HG03066 (cell line): ENCODE data around the gene ARVCF.

Source experiments
- ATAC-seq: cut with Tn5 transposase; IDR thresholded peaks from one replicate; pipeline ENCODE4 v1.9.1; 2021; ENCODE audit warnings: low read depth; ENCODE audit not compliant: unreplicated experiment

ARVCF gene

DNA sequence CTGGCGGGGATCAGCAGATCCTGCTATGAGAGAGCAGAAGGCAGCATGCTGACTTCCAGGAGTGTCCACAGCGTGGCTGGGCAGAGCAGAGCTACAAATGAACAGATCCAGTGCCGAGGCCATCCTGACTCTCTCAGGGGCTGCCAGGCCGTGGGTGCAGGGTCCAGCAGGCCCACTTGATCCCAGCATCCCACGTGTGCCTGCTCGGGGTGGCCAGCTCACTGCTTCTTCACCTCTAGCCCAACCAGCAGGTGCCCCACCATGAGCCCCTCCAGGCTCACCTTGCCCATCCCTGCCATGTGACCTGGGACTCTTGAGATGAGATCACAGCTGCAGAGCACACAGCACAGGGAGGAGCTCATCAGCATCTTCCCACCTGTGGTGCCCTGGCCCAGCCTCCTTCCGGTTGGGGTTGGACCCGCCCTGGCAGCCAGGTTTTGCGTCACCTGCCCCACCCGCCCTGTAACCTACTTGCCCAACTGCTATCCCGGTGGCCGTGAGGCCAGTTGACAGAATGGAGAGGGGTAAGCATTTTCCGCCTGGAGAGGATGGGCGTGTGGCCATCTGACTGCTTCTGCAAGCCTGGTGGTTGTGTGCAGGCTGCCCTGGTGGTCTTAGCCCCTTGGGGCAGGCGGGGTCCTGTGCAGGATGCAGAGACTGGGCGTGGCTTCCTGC is 15.2 kb upstream of the ARVCF start:
- ATAC-seq: no peak

DNA sequence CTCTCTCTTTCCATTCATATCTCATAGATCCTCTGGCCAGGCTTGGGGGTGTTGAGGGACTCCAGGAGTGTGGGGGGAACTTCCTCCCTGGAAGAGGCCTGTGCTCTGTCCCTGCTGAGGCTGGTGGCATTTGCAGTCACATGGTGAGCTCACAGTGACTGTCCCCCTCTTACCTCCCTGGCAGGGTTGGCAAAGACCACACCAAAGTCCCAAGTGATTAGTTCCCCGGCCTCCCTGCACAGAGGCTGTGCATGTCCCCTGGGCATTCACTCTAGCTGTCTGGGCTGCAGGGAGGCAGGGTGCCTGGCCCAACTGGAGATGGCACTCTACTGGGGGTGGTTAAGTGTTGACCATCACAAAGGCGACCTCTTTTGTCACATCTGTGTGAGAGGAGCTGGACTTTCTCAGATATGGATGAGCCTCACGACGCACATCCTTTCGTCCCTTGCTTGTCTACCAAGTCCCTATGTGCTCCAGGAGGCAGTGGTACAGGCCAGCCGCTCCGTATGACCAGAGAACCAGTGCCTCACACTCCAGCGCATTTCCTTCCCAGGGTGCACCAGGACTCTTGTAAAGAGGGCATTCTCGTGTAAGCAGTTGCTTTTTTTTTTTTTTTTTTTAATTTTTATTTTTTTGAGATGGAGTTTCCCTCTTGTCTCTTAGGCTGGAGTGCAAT is 13.1 kb upstream of the ARVCF start:
- no peak for ATAC-seq

DNA sequence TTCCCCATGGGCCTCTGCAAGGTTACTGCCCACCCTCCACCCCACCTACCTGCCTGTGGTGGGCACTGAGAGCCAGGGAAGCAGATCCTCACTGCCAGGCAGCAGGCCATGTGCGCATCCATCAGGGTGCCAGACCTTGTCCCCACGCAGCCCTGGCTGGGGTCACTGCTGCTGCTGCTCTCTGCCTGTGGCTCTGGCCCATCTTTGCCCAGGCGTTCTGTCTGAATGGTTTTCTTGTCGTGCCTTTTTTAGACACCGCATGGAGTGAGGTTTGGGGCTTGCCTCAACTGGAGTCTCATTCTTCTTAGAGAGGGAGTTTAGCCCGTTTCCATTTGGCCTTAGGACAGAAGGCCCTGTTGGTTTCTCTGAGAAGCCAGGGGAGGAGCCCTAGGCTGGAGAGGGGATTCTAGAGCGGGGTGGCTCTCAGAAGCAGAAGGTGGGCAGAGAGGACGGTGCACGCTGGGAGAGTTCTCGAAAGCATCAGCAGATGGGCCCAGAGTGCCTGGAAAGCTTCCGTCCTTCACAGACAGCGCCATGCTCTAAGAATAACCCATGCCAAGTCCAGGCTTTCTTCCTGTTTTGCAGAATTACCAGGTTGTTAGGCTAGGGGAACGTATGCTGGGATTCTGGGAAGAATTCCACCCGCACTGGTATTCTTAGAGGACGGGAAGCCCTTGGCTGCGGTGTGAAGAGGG is 12.4 kb upstream of the ARVCF start:
- no peak for ATAC-seq

DNA sequence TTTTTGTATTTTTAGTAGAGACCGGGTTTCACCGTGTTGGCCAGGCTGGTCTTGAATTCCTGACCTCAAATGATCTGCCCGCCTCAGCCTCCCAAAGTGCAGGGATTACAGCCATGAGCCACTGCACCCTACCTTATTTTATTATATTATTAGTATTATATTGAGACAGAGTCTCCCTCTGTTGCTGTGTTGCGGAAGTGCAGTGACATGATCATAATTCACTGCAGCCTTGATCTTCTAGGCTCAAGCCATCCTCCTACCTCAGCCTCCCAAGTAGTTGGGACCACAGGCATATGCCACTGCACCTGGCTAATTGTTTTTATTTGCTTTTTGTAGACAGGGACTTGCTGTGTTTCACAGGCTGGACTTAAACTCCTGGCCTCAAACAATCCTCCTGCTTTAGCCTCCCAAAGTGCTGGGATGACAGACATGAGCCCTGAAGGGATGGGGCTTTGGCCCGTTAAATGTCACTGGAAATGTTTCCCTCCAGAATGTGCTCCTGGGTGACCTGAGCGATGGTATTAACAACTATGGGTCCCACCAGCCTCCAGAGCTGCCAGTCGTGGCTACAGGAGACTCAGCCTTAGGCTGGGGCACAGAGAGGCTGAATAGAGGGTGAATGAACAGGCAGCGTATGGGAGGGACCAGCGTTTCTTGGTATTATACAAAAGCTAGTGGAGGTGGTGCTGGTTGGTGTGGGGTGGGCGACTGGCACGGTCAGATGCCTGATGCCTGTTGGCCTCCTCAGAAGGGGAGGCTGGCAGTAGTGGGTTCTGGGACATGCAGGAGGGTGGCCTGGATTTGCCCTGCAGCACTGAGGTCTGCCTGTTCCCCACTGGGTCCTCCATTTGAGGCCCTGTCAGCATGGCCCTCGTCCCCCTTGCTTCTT is 11.6 kb upstream of the ARVCF start:
- no peak for ATAC-seq

DNA sequence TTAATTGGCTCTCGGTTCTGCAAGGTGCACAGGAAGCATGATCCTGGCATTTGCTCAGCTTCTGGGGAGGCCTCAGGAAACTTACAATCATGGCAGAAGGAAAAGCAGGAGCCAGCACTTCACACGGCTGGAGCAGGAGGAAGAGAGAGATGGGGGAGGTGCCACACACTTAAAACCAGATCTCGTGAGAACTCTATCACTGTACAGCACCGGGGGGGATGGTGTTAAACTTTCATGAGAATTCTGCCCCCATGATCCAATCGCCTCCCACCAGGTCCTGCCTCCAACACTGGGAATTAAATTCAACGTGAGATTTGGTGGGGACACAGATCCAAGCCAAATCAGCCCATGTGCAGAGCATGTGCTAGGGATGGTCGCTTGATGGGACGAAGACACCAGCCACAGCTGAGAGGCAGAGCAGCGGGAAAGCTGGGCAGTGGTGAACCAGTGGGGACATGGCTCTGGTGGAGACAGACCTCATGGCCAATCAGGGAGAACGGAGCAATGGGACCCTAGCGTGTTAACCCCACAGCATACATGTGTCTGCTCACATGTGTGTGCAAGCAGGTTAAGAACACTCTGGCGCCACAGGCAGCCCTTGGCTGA is 10.5 kb upstream of the ARVCF start:
- no peak for ATAC-seq

DNA sequence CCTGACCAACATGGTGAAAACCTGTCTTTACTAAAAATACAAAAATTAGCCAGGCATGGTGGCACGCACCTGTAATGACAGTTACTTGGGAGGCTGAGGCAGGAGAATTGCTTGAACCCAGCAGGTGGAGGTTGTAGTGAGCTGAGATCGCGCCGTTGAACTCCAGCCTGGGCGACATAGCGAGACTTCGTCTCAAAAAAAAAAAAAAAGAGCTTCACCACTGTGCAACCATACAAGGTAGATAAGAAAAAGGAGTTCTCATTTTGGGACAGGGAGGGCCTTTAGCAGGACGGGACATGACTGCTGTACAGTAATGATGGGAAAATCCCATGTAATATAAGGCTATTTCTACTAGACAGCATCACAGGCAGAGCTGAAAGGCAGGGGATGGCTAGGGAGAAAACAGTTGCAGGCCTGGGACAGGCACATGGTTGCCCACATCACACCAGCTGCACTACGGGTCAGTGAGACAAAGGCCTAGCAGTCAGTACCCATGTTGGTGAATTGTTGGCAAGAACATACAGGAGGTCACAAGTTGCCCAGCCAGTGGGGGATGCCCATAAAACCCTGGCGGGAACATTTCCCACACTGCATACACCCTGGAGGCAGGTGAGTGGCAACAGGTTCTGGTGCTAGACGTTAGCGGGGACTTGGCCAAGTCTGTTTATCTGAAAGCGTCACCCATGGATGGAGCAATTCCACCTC is 9.7 kb upstream of the ARVCF start:
- no peak for ATAC-seq

DNA sequence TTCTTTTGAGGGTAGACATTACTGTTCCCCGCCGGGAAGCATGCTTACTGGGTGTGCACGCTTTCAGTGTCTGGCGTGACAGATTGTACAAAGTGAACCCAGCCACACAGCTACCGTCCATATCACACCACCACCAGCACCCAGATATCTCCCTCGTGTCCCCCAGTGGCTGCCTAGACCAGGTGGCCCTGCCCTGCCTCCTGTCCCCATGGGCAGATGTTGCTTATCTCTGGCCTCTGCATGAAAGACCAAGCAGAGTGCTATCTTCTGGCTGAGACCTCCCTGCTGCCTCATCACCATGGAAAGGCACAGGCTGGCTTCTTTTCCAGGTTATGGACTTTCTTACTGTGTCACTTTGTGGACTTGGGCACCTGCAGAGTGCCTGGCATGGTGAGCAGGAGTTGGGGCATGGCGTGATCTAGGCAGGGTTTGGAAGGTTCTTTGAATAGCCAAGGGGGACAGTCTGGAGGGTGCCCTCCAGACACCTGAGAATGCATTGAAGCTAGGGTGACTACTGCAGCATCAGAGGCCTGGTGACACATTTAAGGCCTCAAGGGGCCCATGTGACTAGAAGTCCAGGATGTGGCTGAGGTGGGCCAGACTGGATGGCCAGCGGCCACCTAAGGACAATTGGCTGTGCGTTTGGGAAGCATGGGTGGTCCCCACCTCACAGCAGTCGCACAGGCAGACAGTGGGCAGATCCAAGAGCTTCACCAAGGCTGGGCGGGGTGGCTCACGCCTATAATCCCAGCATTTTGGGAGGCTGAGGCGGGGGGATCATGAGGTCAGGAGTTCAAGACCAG is 9.0 kb upstream of the ARVCF start:
- no peak for ATAC-seq

DNA sequence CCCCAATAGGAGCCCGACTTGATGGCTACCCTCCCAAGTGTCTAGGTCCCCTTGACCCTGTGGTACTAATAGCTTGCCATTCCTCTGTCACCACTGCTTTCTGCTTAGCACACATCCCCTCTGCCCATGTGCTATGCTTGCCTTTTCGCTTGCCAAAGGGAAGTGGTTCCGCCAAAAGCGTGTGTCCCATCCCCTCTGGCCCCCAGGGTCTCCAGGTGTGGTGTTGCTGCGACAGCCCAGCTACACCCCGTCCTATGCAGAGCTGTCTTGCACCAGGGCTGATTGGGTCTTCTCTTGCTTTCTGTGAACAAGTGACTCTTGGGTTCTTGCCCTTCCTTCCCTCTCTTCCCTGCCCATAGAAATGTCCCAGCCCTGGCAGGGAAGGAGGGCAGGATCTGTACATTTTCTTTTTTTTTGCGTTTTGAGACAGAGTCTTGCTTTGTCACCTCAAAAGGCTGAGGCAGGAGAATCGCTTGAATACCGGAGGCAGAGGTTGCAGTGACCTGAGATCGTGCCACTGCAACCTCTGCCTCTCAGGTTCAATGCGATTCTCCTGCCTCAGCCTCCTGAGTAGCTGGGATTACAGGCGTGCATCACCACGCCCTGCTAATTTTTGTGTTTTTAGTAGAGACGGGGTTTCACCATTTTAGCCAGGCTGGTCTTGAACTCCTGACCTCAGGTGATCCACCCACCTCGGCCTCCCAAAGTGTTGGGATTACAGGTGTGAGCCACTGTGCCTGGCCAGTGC is 8.2 kb upstream of the ARVCF start:
- ATAC-seq: no peak

DNA sequence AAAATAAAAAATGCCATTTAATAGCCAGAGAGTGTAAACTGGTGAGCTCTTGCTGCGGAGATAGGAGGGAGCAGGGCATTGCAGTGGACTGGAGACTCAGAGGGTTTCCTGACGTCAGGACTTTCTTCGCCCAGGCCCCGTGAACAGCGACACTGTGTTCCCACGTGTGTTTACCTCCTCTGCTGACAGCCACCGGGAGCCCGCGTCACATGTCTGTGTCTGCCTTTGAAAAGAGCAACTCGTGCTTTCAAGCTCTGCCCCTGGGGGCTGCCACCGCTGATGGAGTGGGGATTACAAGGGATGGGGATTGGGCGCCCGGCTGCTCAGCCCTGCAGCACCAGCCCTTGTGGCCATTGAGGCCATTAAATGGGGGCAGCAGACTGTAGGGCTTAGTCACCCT is 7.6 kb upstream of the ARVCF start:
- ATAC-seq: no peak

DNA sequence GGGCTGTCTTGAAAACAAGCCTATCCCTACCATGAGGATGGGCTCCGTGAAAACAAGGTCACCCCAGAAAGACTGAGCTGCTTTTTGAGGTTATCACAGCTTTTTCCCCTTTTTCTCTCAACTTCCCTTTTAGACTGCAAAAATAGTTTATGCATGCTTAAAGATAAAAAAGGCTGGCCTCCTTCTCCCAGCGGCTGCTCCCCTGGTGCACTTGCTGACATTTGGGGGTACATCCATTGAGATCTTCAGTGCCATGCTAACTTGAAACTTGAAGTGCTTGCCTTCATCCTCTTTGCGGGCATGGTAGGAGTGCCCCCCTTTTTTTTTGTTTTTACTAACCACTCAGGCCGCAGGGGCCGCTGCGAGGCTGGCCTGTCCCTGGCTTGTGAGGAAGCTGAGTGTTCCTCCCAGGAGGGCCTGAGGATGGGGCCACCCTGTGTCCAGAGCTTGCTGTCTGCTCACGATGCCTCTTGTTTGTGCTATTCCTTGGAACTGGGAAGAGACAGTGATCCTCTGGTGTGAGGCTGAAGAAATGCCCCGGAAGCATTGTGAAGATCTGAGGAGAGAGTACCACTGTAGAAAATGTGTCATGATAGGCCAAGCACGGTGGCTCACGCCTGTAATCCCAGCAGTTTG is 6.5 kb upstream of the ARVCF start:
- ATAC-seq: no peak

DNA sequence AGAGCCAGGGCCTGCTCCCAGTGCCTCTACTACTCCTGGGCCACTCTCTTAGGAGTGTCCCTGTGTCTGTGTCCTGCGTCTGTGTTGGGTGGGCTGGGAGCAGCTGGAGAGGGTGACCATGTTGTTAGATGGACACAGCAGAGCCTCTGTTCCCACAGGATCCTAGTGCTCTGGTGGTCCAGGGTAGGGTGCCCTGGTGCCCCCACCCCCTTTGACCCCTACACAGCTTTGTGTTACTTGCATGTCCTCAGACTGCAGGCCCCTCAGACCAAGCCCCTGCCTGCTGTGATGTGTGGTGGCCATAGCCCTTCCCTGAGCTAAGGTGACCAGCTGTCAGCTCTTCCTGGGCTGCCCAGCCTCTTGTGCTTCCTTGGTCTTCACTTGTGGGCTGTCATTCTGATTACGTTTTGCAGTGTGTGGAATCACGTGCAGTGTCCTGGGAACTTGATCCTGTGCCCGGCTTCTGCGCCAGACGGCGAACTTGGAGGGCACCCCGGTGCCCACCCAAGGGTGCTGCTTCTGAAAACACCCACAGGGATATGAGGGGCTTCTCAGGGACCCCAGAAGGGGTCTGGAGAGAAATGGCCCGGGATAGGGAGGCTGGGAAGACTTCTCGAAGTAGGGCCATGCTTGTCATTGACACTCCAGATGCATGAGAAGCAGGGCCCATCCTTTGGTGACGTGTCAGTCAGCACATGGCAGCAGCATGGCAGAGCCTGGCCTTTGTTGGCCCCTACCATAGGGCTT is 5.8 kb upstream of the ARVCF start:
- no peak for ATAC-seq

DNA sequence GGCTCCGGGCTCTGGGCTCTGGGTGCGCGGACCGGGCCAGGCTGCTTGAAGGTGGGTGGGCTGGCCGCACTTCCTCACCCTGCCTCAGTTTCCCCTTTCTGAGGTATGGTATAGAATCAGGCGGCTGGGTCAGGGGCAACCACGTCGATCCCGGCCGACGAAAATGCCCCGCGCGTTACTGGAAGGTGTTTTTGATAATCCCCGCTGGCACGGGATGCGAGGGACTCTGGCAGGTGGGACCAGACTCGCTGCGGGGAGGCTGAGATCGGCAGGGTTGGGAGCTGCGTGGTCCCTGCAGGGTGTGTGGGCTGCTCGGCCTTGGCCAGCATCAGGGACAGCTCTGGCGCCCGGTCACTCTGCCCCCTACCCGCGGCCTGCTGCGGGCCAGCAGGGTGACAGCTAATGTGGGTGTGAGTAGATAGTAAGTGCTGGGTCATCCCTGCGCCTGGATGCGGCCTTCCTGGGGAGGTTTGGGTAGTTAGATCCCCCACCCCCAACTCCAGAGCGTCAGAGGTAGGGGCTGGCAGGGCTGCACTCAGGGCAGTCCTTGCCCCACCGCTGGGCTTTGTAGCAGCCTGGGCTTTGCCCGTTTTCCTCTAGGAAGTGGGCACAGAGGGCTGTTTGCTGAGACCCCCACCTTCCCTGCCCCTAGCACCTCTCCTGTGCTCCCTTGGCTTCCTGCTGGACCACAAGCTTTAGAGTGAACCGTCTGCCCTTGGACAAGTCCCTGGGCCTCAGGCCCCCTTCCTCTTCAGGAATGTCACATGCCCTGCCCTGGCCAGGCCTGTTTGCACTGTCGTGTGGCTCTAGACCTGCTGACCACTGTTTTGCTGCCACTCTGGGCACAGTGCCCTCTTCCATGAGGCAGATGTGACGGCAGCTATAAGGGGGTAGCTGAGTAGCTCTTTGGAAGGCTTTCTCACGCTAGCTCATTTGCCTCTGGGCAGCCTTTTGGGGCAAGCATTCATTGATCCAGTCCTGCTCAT is 4.9 kb upstream of the ARVCF start:
- no peak for ATAC-seq

DNA sequence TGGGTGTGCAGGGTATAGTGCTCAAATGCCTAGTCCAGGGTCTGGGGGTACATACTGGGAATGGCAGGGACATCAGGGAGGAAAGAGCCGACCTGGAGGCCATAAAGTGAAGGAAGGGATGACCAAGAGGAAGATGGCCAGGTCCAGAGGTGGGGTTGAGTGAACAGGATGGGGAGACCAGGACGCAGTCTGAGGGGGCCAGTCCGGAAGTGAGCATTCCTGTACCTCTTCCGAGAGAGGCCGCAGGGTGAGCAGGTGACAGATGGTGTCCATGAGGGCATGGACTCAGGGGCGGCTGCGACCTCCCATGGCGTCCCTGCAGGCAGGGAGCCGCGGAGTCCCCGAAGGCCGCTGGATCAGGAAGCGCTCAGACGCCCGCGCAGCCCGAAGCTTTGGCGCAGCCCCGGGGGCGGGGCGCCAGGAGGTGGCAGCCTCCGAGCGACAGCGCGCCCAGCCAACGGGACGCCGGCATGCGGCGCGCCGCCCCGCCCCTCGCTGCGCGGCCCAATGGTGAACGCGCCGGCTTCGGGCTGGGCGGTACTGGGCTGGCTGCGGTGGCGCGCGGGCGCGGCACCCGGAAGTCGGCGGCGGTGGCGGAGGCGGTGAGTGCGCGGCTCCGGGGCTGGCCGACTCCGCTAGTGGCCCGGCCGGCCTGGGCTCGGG is 4.0 kb upstream of the ARVCF start, which contains the start of gene TANGO2:
TANGO2 (plus strand) TSS at position 578 of the 663 bp plus-strand sequence. CDS start 15,689 bp downstream, outside the sequence.
- peak; percentile 74 for ATAC-seq

DNA sequence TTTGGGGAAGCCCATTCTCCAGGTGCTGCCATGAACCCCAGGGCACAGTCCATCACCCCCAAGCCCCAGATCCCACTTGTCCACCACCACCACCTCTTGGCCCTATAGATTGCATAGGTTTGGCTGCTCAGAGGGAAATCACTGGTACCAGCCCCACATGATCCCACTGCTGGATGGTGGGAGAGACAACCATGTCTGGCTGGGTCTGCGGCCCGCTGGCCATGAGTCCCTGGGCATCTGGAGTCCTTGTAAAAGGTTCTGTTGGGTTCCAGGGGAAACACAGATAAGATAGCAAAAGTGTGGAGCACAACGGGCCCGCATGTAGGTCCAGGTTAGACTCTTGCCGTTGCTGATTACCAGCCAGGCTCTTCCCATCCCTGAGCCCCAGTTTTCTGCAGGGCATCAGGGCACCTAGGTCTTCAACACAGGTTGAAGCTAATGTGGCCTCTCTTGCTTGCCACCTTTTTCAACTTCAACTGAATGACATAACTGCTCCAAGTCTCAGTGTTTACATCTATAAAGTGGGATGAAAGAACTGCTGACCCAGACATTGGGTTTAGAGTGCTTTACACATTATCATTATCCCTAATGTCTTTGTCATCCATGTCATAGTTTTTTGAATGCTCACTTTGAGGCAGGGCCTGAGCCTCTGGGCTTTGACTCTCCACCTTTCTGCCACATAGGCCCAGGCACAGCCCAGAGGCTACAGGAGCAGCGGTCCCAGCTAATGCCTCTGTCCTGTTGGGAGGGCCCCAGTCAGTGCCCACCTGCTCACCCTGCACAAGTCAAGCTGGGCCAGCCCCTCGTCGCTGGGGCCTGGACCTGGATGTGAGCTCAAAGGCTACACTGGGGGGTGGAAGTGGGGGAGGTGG is 3.3 kb upstream of the ARVCF start:
- no peak for ATAC-seq
